ENCODE measurements around the gene PPP2CA. TPM values are rescaled to one million over a fixed set of nuclear protein-coding genes. Genes with fewer than 3 reads are reported as not detected.

PPP2CA gene
- total and polyA plus RNA-seq, 9 of the 15 experiments (the other 6 are each of a cell fraction or from before 2014, with no cell fraction given) = 23.0 to 257 (median 109) TPM

- TF ChIP-seq ARID3B (CRISPR knock-in tag; IDR thresholded peaks at IDR 0.05; ENCODE audit: borderline replicate concordance) = no peak
- no peak for TF ChIP-seq CEBPB (tag; IDR thresholded peaks at IDR 0.05)
- no peak for TF ChIP-seq ZNF174 (CRISPR knock-in tag; IDR thresholded peaks at IDR 0.05)
- TF ChIP-seq, protein P1, sequence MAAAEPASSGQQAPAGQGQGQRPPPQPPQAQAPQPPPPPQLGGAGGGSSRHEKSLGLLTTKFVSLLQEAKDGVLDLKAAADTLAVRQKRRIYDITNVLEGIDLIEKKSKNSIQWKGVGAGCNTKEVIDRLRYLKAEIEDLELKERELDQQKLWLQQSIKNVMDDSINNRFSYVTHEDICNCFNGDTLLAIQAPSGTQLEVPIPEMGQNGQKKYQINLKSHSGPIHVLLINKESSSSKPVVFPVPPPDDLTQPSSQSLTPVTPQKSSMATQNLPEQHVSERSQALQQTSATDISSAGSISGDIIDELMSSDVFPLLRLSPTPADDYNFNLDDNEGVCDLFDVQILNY (CRISPR knock-in tag; IDR thresholded peaks at IDR 0.05) = no peak
- TF ChIP-seq JUND (IDR thresholded peaks at IDR 0.05; ENCODE audit: borderline replicate concordance, low read depth, low read length) = 0 out of 2 replicates have a peak, but pooled peaks have one; percentile 35
- TF ChIP-seq JUND (tag; IDR thresholded peaks at IDR 0.05; ENCODE audit: borderline replicate concordance, low read depth, low read length) = no peak
Measured at GRCh38 chr5:134174841-134175839, 50.7 kb downstream of the PPP2CA start (continued).

GRCh38 chr5:134171972-134172371, 53.9 kb downstream of the PPP2CA start:
- peaks cover 9% of the 10 kb centered on the region in 2 experiments; a peak in 4 of 5 replicates for H3K4me1 ChIP-seq (replicated peaks in 1 of 2; ENCODE audit: control insufficient read depth in 2 of 2, insufficient read depth in 2 of 2, low read length in 2 of 2)
- H2AFZ ChIP-seq (ENCODE audit: low read depth, low read length) = no peak overlapping the region
- FAIRE-seq (no peak), ATAC-seq (no peak), DNase-seq (ENCODE audit: extremely low read depth in 1 of 4, low spot score in 3 of 4) (no peak)
- H3K36me3 ChIP-seq (ENCODE audit: control insufficient read depth, insufficient read depth, low read length) = peaks cover 69% of the 10 kb centered on the region
- H4K20me1 ChIP-seq (replicated peaks; ENCODE audit: control insufficient read depth, insufficient read depth, low read length) = peaks cover 19% of the 10 kb centered on the region
- no TSS peak for BruUV-seq (replicated peaks)
- intact Hi-C loops (cut with micrococcal nuclease) (no loop called here), in situ Hi-C loops (cut with MboI) (no loop called here)
- 96% methylated on average over 4 of the region's 4 CpGs for WGBS (ENCODE audit: insufficient coverage, low coverage, missing lambda C conversion rate)
- H3K9me1 ChIP-seq (ENCODE audit: control insufficient read depth, insufficient read depth, low read length) = no peaks in the 10 kb centered on the region
- H3K9ac ChIP-seq (ENCODE audit: insufficient read depth in 1 of 2, low read depth in 2 of 2, low read length in 2 of 2) = no peak overlapping the region
- peaks cover 90% of the 10 kb centered on the region for H3K79me2 ChIP-seq (ENCODE audit: control insufficient read depth, insufficient read depth, low read length)
- TF ChIP-seq NBN (IDR thresholded peaks at IDR 0.05; ENCODE audit: low read depth) (no peak), ZBTB33 (CRISPR knock-in tag; IDR thresholded peaks at IDR 0.05) (0 out of 2 replicates have a peak, but pooled peaks have one; percentile 19)
- POLR2A ChIA-PET = interaction anchor here (1.0 kb wide), 1 partner anchor 16 kb away, joined by 3 read pairs; no protein-coding TSS in a partner anchor
- H3K4me3 ChIP-seq = no peak overlapping the region
- CTCF ChIA-PET (ENCODE audit: low intra/inter-chr PET ratio) = no interaction called here
- no peak overlapping the region for H3K27ac ChIP-seq (ENCODE audit: extremely low read depth, low read depth, low read length)
- no peak overlapping the region for H3K4me2 ChIP-seq (ENCODE audit: insufficient read depth, low read length)
- no peaks in the 10 kb centered on the region for H3K27me3 ChIP-seq (ENCODE audit: control insufficient read depth in 2 of 2, insufficient read depth in 2 of 2, low read length in 2 of 2)
- H3K9me3 ChIP-seq (replicated peaks; ENCODE audit: control insufficient read depth, insufficient read depth, low read depth, low read length) = no peaks in the 10 kb centered on the region

Data from K562 (cell line).